DOHH2 (cell line): ENCODE results near the gene CDC25B.

Experiments
- H3F3A ChIP-seq: fragments of 200-600 bp; sonication (generic), shearing (Covaris generic); 2 replicates; pipeline ENCODE4 v1.6.0; 2016; ENCODE audit warnings: antibody characterized with exemption, mild to moderate bottlenecking; ENCODE audit not compliant: control insufficient read depth, insufficient read depth
- H3K27ac ChIP-seq: fragments of 200-600 bp; sonication (generic); 2 replicates; pipeline ENCODE4 v1.5.1; 2014; ENCODE audit warnings: low read depth, mild to moderate bottlenecking, low read length, moderate library complexity
- H3K27me3 ChIP-seq: fragments of 200-600 bp; sonication (generic); 2 replicates; pipeline ENCODE4 v1.6.1; 2014; ENCODE audit warnings: mild to moderate bottlenecking, low read length, mixed read lengths; ENCODE audit not compliant: control insufficient read depth
- H3K36me3 ChIP-seq: fragments of 200-600 bp; sonication (generic); 2 replicates; pipeline ENCODE4 v1.6.1; 2014; ENCODE audit warnings: mild to moderate bottlenecking, low read length, moderate library complexity, mixed read lengths; ENCODE audit not compliant: control insufficient read depth
- H3K4me1 ChIP-seq: fragments of 200-600 bp; sonication (generic); 2 replicates; pipeline ENCODE4 v1.6.1; 2014; ENCODE audit warnings: mild to moderate bottlenecking, low read length, mixed read lengths; ENCODE audit not compliant: control insufficient read depth
- H3K4me2 ChIP-seq: fragments of 200-600 bp; sonication (generic); 2 replicates; pipeline ENCODE4 v1.6.0; 2014; ENCODE audit warnings: mild to moderate bottlenecking, low read length, moderate library complexity
- H3K4me3 ChIP-seq: fragments of 200-600 bp; sonication (generic); 2 replicates; pipeline ENCODE4 v1.5.1; 2014; ENCODE audit warnings: mild to moderate bottlenecking, low read length, mixed read lengths
- H3K79me2 ChIP-seq: fragments of 200-600 bp; sonication (generic); 2 replicates; pipeline ENCODE4 v1.6.1; 2014; ENCODE audit warnings: mild to moderate bottlenecking, low read length, mixed read lengths; ENCODE audit not compliant: control insufficient read depth
- H3K9me2 ChIP-seq: fragments of 200-600 bp; sonication (generic); replicated peaks from 2 replicates; pipeline ENCODE4 v1.6.1; 2014; ENCODE audit warnings: mild to moderate bottlenecking, low read length, mixed read lengths; ENCODE audit not compliant: control insufficient read depth
- H3K9me3 ChIP-seq: fragments of 200-600 bp; sonication (generic); 2 replicates; pipeline ENCODE4 v1.6.1; 2014; ENCODE audit warnings: antibody characterized with exemption, low read length, mixed read lengths; ENCODE audit not compliant: control insufficient read depth, insufficient read depth
- H4K20me1 ChIP-seq: fragments of 200-600 bp; sonication (generic); 2 replicates; pipeline ENCODE4 v1.6.0; 2014; ENCODE audit warnings: low read depth, mild to moderate bottlenecking, antibody characterized with exemption, low read length, moderate library complexity; ENCODE audit not compliant: control insufficient read depth, insufficient read depth
- EZH2phosphoT487 ChIP-seq: fragments of 200-600 bp; sonication (generic); IDR thresholded peaks from 2 replicates; pipeline ENCODE4 v1.6.1; 2017; ENCODE audit warnings: borderline replicate concordance, mild to moderate bottlenecking, antibody characterized with exemption, low read length, moderate library complexity, mixed read lengths
- TF ChIP-seq, protein P1 (sequence below): fragments of 200-600 bp; sonication (generic); IDR thresholded peaks from one replicate; pipeline ENCODE4 v1.5.1; 2014; ENCODE audit warnings: antibody characterized with exemption, mild to moderate bottlenecking, low read depth, low read length; ENCODE audit not compliant: poor library complexity, severe bottlenecking

The CDC25B gene

DNA sequence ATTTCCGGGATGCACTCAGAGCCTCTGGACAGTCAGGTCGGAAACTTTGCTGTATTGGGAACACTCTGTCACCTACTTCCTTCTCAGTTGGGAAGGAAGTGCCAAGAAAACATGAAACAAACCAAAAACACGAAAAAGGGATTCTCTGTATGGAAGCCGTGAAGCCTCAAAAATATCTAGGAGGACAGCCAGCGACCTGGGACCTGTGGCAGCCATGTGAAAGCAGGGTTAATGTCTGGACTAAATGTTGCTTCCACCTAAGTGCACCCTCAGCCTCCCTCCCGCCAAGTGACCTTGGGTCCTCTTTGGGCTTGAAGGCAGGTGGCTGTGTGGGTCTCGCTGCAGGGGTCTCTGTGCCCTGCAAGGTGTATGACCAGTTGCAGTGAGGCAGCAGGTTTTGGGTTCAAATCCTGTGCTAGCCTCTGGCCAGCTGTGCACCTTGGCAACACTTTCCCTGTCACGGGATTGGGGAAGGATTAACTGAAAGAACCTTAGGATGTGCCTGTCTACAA lies 51.4 kb downstream of the CDC25B start:
- Histone ChIP-seq H4K20me1 (peaks cover 6% of the 10 kb centered on the region), H3K9me2 (no peaks in the 10 kb centered on the region), H3K27me3 (no peaks in the 10 kb centered on the region), H3K79me2 (peaks cover 41% of the 10 kb centered on the region), H3K4me2 (peak overlapping the region; percentile 90), H3K9me3 (no peaks in the 10 kb centered on the region), H3K4me3 (peak overlapping the region; percentile 98), H3F3A (peaks cover 5% of the 10 kb centered on the region; the same call in 1 of the 2 replicates), H3K36me3 (peaks cover 19% of the 10 kb centered on the region), H3K4me1 (peaks cover 18% of the 10 kb centered on the region), H3K27ac (peak overlapping the region; percentile 23; the same call in 1 of the 2 replicates)
- TF ChIP-seq, protein P1, sequence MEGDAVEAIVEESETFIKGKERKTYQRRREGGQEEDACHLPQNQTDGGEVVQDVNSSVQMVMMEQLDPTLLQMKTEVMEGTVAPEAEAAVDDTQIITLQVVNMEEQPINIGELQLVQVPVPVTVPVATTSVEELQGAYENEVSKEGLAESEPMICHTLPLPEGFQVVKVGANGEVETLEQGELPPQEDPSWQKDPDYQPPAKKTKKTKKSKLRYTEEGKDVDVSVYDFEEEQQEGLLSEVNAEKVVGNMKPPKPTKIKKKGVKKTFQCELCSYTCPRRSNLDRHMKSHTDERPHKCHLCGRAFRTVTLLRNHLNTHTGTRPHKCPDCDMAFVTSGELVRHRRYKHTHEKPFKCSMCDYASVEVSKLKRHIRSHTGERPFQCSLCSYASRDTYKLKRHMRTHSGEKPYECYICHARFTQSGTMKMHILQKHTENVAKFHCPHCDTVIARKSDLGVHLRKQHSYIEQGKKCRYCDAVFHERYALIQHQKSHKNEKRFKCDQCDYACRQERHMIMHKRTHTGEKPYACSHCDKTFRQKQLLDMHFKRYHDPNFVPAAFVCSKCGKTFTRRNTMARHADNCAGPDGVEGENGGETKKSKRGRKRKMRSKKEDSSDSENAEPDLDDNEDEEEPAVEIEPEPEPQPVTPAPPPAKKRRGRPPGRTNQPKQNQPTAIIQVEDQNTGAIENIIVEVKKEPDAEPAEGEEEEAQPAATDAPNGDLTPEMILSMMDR = no peak
- no peak for TF ChIP-seq EZH2phosphoT487

DNA sequence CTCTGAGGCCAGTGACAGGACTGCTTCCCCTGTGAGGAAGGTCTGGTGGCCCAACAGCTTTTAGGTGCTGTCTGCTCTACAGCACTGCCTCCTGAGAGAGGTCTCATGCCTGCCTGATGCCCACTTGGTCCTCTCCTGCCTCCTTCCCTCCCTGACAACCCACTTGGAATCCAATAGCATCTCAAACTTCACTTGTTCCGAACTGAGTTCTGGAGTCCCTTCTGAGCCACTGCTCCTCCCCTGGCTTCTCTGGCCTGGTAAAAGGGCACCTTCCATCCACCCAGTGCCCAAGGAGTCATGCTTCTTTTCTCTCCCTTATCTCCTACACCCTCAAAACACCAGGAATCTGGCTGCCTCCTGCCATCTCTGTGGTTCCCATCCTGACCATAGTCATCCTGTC lies 52.5 kb downstream of the CDC25B start:
- H3K36me3 ChIP-seq = peaks cover 19% of the 10 kb centered on the region
- H3K4me1 ChIP-seq = peaks cover 18% of the 10 kb centered on the region
- no peak overlapping the region for H3K27ac ChIP-seq
- H3K9me2 ChIP-seq = no peaks in the 10 kb centered on the region
- H3K4me2 ChIP-seq = no peak overlapping the region; the same call in 1 of the 2 replicates
- peaks cover 6% of the 10 kb centered on the region for H4K20me1 ChIP-seq
- H3K27me3 ChIP-seq = no peaks in the 10 kb centered on the region
- no peak for TF ChIP-seq EZH2phosphoT487
- TF ChIP-seq, protein P1 = no peak
- H3K79me2 ChIP-seq = peaks cover 41% of the 10 kb centered on the region
- H3F3A ChIP-seq = peaks cover 5% of the 10 kb centered on the region; the same call in 1 of the 2 replicates
- no peak overlapping the region for H3K4me3 ChIP-seq
- H3K9me3 ChIP-seq = no peaks in the 10 kb centered on the region

DNA sequence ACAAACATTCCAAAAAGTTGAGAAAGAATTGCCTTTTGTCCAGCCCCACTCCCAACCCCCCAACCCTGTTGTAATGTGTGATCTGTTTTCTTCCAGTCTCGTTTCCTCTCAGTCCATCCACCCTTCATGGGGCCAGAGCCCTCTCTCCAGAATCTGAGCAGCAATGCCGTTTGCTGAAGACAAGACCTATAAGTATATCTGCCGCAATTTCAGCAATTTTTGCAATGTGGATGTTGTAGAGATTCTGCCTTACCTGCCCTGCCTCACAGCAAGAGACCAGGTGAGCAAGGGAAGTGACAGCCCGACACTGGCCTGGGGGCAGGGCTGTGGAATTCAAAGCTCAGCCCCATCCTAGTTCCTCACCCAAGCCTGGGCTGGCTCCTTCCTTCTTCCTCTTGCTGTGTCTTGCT lies 58.4 kb downstream of the CDC25B start:
- H3K9me3 ChIP-seq = no peaks in the 10 kb centered on the region
- H3K4me1 ChIP-seq = no peaks in the 10 kb centered on the region
- no peaks in the 10 kb centered on the region for H3K27me3 ChIP-seq
- H3K79me2 ChIP-seq = peaks cover 14% of the 10 kb centered on the region
- no peaks in the 10 kb centered on the region for H4K20me1 ChIP-seq
- peaks cover 35% of the 10 kb centered on the region for H3K36me3 ChIP-seq
- no peak overlapping the region for H3K4me3 ChIP-seq
- H3F3A ChIP-seq = 0 out of 2 replicates have a peak, but pooled peaks cover 3% of the 10 kb centered on the region
- TF ChIP-seq EZH2phosphoT487 = no peak
- TF ChIP-seq, protein P1 = no peak
- no peak overlapping the region for H3K27ac ChIP-seq
- H3K4me2 ChIP-seq = no peak overlapping the region
- H3K9me2 ChIP-seq = no peaks in the 10 kb centered on the region
